IPS DF 6.9 (cell line): Measurements from ENCODE around the gene CASR.
"Not testable (repeated sequence)": the region's sequence is repeated elsewhere in the genome, so short reads cannot be mapped to it uniquely, and the experiment has no call there.

ENCODE experiments used
- DNase-seq: peaks from one replicate; pipeline ENCODE4 v3.0.0-alpha.2; 2013; ENCODE audit warnings: low read depth, low spot score
- H3K27ac ChIP-seq: one replicate; pipeline ENCODE4 v1.5.1; 2013; ENCODE audit warnings: low read length, control low read depth
- H3K27me3 ChIP-seq: 2 replicates; pipeline ENCODE4 v1.6.1; 2013; ENCODE audit warnings: mild to moderate bottlenecking, low read length; ENCODE audit not compliant: control insufficient read depth, insufficient read depth
- H3K36me3 ChIP-seq: 2 replicates; pipeline ENCODE4 v1.6.1; 2013; ENCODE audit warnings: low read length; ENCODE audit not compliant: control insufficient read depth, insufficient read depth
- H3K4me1 ChIP-seq: 2 replicates; pipeline ENCODE4 v1.6.1; 2013; ENCODE audit warnings: low read length; ENCODE audit not compliant: control insufficient read depth, insufficient read depth
- H3K4me3 ChIP-seq: 2 replicates; pipeline ENCODE4 v1.5.1; 2013; ENCODE audit warnings: mild to moderate bottlenecking, low read length
- H3K9me3 ChIP-seq: 2 replicates; pipeline ENCODE4 v1.6.1; 2013; ENCODE audit warnings: low read length, inconsistent platforms; ENCODE audit not compliant: control insufficient read depth, insufficient read depth
- WGBS: extraction: QIAGEN DNeasy Blood & Tissue Kit; methylation state at CpG from one replicate; pipeline ENCODE4 v1.1.7; 2013; ENCODE audit warnings: mixed read lengths, missing lambda C conversion rate; ENCODE audit not compliant: insufficient read length, insufficient coverage; 5-methylcytosine and 5-hydroxymethylcytosine counted together

The CASR gene

GRCh38 chr3:122183521-122183892 is at the start of gene CASR:
TSS of gene CASR (plus strand) at chr3:122183668. CDS start at chr3:122254190, 70,522 bp downstream.
- Histone ChIP-seq H3K27me3 (peaks cover 11% of the 10 kb centered on the region), H3K4me1 (no peaks in the 10 kb centered on the region), H3K9me3 (no peaks in the 10 kb centered on the region), H3K4me3 (peak within 1 kb of the TSS; percentile 46; the same call in 1 of the 2 replicates), H3K36me3 (no peaks in the 10 kb centered on the region), H3K27ac (no peak within 1 kb of the TSS)
- DNase-seq: no peak
- no CpG with 5 or more reads among the region's 14 CpGs for WGBS

- Histone ChIP-seq H3K4me1 (no peaks in the 10 kb centered on the region), H3K36me3 (no peaks in the 10 kb centered on the region), H3K27ac (no peak overlapping the region), H3K4me3 (no peak overlapping the region), H3K9me3 (no peaks in the 10 kb centered on the region), H3K27me3 (no peaks in the 10 kb centered on the region)
- WGBS: no CpG with 5 or more reads among the region's 3 CpGs
- no peak for DNase-seq
Observed at GRCh38 chr3:122146466-122146865, 37.0 kb upstream of the CASR start.

- H3K36me3 ChIP-seq: no peaks in the 10 kb centered on the region
Observed at GRCh38 chr3:122148941-122149627, 34.4 kb upstream of the CASR start.

GRCh38 chr3:122151480-122151879 is 32.0 kb upstream of the CASR start:
- Histone ChIP-seq H3K4me3 (no peak overlapping the region), H3K27me3 (no peaks in the 10 kb centered on the region), H3K27ac (no peak overlapping the region), H3K9me3 (no peaks in the 10 kb centered on the region), H3K4me1 (no peaks in the 10 kb centered on the region), H3K36me3 (no peaks in the 10 kb centered on the region)
- no peak for DNase-seq
- WGBS: no CpG with 5 or more reads among the region's 2 CpGs

More at GRCh38 chr3:122148941-122149627, 34.4 kb upstream of the CASR start:
- no peak overlapping the region for H3K4me3 ChIP-seq
- no peaks in the 10 kb centered on the region for H3K27me3 ChIP-seq
- no peaks in the 10 kb centered on the region for H3K9me3 ChIP-seq
- H3K4me1 ChIP-seq: no peaks in the 10 kb centered on the region
- no peak for DNase-seq
- no peak overlapping the region for H3K27ac ChIP-seq
- WGBS: no CpG with 5 or more reads among the region's 2 CpGs

- H3K36me3 ChIP-seq, H3K27me3 ChIP-seq, H3K27ac ChIP-seq, H3K9me3 ChIP-seq, H3K4me3 ChIP-seq, DNase-seq, H3K4me1 ChIP-seq: not testable (repeated sequence)
- no CpG with 5 or more reads among the region's 31 CpGs for WGBS
Observed at GRCh38 chr3:122164983-122165382, 18.5 kb upstream of the CASR start.

- Histone ChIP-seq H3K4me3 (no peak overlapping the region), H3K27me3 (no peaks in the 10 kb centered on the region), H3K4me1 (no peaks in the 10 kb centered on the region), H3K36me3 (no peaks in the 10 kb centered on the region), H3K27ac (no peak overlapping the region), H3K9me3 (no peaks in the 10 kb centered on the region)
- DNase-seq: no peak
Observed at GRCh38 chr3:122167630-122168029, 15.8 kb upstream of the CASR start.

- Histone ChIP-seq H3K9me3 (no peaks in the 10 kb centered on the region), H3K4me1 (no peaks in the 10 kb centered on the region), H3K27ac (no peak overlapping the region), H3K27me3 (no peaks in the 10 kb centered on the region), H3K36me3 (no peaks in the 10 kb centered on the region), H3K4me3 (no peak overlapping the region)
- no CpG with 5 or more reads among the region's 3 CpGs for WGBS
- DNase-seq: no peak
Observed at GRCh38 chr3:122168044-122168443, 15.4 kb upstream of the CASR start.

- Histone ChIP-seq H3K4me1 (no peaks in the 10 kb centered on the region), H3K36me3 (no peaks in the 10 kb centered on the region), H3K27me3 (no peaks in the 10 kb centered on the region), H3K27ac (no peak overlapping the region), H3K4me3 (no peak overlapping the region), H3K9me3 (no peaks in the 10 kb centered on the region)
- WGBS: no CpG with 5 or more reads among the region's 3 CpGs
- DNase-seq: no peak
Observed at GRCh38 chr3:122169911-122170310, 13.6 kb upstream of the CASR start.

- not testable (repeated sequence) for H3K4me3 ChIP-seq, H3K27ac ChIP-seq, H3K4me1 ChIP-seq, H3K27me3 ChIP-seq, DNase-seq, H3K36me3 ChIP-seq, H3K9me3 ChIP-seq
- no CpG with 5 or more reads among the region's 2 CpGs for WGBS
Observed at GRCh38 chr3:122171361-122171760, 12.1 kb upstream of the CASR start.

GRCh38 chr3:122178711-122179110 is 4.8 kb upstream of the CASR start:
- Histone ChIP-seq H3K27me3 (peaks cover 7% of the 10 kb centered on the region; the same call in 1 of the 2 replicates), H3K27ac (no peak overlapping the region), H3K4me1 (no peaks in the 10 kb centered on the region), H3K36me3 (no peaks in the 10 kb centered on the region), H3K9me3 (no peaks in the 10 kb centered on the region), H3K4me3 (no peak overlapping the region)
- no CpG with 5 or more reads among the region's 5 CpGs for WGBS
- no peak for DNase-seq

GRCh38 chr3:122183893-122184590 is 574 bp downstream of the CASR start:
- no peaks in the 10 kb centered on the region for H3K36me3 ChIP-seq
- peak overlapping the region; percentile 46; the same call in 1 of the 2 replicates for H3K4me3 ChIP-seq
- H3K9me3 ChIP-seq: no peaks in the 10 kb centered on the region
- no peak overlapping the region for H3K27ac ChIP-seq
- no peaks in the 10 kb centered on the region for H3K4me1 ChIP-seq
- peaks cover 11% of the 10 kb centered on the region for H3K27me3 ChIP-seq
- DNase-seq: no peak
- no CpG with 5 or more reads among the region's 64 CpGs for WGBS
